Fibroblast of gingiva (primary cell): Measurements from ENCODE around the gene MOB3C.

Experiments
- DNase-seq: peaks from one replicate; pipeline ENCODE4 v3.0.0-alpha.2; 2011; ENCODE audit warnings: low read depth

The MOB3C gene

DNA sequence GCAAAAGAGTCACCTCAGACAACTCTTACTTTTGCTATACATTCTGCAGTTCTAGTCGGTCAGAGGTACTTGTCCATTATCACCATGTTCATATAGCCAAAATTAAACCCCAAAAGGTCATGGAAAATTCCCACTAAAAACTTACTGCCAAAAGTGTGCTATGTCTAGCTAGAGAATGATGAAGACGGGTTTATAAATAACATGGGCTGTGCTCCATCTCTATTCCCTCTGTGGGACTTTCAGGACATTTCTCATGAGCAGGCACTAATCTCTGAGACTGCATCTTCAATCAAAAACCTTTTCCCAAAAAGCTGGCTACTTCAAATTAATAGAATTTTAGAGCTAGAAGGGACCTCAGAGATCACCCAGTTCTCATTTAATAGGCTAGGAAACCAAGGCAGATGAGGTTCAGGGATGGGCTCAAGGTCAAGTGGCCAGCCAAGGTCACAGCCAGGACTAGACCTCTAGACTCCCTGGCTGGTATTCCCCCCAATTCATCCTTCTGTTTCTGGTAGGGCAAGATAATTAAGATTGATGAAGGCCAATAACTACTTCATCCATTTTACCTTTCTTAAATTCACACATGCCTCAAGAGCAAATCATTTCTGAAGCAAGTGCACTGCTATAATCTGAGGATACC, 21.0 kb upstream of the MOB3C start:
- DNase-seq: no peak

DNA sequence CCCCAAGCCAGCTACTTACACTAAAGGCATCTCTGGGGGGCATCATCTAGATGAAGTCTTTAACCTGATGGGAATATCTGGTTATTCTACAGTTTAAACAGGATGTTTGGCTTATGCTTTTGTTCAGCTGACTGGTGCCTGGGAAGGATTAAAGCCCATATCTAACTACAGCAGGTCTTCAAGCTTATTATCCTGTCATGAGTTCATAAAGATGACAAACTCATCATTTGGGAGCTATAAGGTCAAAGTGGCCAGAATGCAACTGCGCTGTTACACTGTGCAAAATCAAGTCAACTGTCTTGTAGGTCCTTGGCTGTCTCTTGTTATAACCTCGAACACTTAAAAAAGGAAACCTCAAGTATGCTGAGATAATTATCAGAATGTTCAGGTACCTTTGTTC, 18.6 kb upstream of the MOB3C start:
- DNase-seq: no peak

GRCh38 chr1:46630719-46631118, 14.1 kb upstream of the MOB3C start:
- DNase-seq: no peak

DNA sequence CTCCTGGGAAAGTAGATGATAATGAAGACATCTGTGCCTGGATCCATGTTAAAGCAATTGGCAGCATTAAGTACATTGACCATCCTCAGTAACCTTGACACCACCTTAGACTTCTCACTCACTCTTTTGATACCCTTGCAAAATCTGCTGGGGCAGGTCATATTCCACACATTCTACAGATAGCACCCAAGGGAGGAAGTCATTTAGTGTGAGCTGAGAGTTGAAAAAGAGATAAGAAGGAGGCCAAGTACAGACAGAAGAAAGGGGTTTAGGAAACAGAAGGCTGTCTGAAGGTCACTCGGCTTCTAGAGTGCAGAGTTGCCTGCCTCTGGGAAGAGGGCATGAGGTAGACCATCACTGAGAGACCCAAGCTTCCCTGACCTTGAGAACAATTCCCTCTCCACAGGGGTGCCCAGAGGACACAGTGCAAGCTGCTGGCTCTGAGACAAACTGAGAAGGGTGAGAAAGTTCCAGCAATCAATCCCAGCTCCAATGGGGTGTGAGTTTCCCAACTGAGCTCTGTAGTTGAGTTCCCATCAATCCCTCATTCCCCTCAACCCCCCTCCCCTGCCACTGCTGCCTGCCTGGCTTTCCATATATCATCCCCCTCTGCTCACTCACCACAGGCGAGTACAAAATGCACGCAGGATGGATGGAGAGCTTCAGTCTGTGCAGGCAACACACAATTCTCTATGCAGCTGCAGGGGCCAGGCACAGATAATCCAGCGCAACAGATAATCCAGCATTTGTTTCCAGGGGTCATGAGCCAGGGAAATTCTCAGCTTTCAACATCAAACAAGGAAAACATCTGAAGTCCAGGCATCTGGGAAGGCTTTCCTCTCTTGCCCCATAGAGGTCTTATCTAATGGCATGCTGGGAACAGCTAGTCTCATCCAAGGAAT, 7.4 kb upstream of the MOB3C start:
- DNase-seq: no peak

- DNase-seq: peak; percentile 85
Measured at GRCh38 chr1:46622344-46622743, 5.7 kb upstream of the MOB3C start.

- DNase-seq: no peak
Measured at GRCh38 chr1:46621930-46622329, 5.3 kb upstream of the MOB3C start.

DNA sequence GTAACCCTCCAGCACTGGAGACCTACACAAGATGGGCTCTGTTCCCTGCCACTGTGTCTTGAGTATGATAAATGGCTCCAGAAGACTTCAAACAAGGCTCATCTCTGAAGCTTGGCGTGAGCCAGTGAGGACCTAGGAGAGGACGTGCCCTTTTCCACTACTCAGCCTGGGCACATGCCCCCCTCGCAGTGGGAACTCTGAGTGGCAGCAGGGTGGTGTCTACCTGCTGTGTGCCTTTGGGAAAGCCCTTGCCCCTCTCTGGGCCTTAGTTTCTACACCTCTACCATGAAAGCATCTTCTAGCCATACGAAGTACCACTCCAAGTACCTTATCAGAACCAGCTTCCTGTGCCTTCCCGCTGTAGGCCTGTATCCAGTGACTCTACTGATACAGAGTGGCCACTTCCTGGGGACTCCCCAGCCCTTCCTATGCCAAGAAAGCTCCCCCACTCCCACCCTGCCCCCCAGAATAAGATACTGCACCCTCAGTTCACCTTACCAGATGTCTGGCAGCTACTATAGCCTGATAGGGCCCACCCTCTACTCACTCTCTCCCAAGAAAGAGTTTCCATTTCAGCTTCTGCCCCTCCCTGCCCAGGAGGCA, 3.1 kb upstream of the MOB3C start:
- DNase-seq: no peak

GRCh38 chr1:46618754-46619415, 2.3 kb upstream of the MOB3C start:
- DNase-seq: no peak

- no peak for DNase-seq
Measured at GRCh38 chr1:46617833-46618232, 1.2 kb upstream of the MOB3C start.

GRCh38 chr1:46617108-46617800, 643 bp upstream of the MOB3C start:
- no peak for DNase-seq

DNA sequence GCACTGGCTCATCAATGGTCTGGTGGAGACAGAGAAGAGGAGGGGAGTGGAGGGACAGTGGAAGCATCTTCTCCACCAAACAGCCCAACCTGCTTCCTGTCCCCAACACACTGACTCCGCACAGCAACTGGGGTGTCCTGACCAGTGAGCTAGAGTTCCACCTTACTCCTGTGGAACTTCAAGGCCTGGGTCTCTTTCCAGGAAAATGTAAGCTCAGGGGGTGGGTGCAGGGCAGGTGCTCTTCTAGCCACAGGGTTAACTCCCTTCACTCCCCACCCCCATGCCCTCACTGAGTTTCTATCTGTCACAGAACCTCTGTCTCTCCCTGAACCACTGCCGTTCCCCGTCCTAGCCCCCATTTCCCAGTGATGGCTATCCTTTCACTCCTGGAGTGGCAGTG, 876 bp downstream of the MOB3C start:
- DNase-seq: no peak

DNA sequence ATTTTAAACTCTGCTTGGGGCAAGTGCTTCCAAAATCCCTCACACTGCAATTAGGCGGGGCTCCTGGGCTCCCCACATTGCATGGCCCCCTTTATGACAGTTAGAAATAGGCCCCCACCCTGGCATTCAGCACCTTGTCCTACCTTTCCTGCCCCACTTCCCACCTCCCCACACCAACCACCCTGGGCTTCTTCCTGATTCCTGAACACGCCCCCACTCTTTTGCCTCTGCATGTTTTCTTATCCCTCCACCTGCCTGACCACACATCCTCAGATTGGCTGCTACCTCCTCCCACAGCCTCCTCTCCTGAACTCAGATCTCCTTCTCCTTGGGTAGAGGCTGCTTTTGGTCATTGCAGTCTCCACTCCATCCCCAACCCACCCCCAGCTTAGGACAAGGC, 1.5 kb downstream of the MOB3C start:
- no peak for DNase-seq

DNA sequence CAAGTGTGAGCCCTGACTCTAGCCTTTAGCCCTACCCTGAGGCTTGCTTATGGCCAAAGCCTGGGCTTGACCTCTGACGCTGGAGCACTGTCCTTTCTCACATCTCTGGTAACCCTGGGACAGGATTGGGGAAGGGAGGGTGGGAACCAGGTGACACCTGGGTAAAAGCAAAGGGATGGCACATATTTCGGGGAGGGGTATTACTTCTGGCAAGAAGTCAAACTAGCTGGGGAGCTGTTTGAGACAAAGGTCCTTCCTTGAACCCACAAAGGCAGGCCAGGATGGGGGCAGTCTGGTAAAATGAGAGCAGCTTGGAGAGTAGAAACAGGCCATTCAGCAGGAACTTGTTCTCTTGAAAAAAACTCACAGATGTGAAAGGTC, 2.0 kb downstream of the MOB3C start:
- no peak for DNase-seq

DNA sequence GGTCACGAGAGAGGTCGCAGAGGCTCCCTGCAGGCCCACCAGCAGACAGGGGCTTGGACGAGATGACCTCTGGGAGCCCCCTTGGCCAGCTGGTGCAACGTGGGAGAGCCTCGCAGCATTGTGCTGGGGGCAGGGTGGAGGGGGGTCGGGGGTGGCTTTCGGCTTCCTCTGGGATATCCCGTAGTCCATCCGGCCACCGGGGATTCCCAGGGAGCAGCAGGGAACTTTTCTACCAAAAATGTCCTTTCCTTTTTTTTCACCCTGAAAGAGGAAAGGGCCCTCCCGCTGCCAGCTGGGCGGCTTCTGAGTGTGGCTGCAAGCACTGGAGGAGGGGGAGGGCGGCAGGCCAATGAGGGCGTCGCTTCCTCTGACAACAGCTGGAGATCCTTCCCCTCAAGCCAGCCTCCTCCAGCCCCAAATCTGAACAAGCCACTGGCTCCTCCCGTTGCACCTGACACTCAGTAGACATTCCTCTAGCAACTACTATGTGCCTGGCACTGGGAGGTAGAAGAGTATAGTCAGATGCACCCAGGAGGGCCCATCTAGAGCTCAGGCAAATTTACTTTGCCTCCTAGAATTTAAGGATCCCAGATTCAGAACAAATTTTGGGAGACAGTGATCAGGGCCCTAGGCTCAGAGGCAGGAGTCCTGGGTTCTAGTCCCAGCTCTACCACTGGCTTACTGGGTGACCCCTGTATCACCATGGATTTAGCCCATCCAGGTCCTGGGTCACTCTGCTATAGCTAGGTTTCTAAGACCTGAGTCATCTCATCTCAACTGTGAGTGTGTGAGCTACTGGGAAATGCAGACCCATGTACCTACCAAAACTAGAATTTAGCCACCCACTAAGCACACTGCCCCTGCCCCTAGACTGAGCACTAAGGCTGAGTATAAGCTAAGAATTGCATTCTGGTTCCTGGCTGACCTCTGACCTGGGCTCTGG, 2.7 kb downstream of the MOB3C start:
- peak; percentile 83 for DNase-seq

DNA sequence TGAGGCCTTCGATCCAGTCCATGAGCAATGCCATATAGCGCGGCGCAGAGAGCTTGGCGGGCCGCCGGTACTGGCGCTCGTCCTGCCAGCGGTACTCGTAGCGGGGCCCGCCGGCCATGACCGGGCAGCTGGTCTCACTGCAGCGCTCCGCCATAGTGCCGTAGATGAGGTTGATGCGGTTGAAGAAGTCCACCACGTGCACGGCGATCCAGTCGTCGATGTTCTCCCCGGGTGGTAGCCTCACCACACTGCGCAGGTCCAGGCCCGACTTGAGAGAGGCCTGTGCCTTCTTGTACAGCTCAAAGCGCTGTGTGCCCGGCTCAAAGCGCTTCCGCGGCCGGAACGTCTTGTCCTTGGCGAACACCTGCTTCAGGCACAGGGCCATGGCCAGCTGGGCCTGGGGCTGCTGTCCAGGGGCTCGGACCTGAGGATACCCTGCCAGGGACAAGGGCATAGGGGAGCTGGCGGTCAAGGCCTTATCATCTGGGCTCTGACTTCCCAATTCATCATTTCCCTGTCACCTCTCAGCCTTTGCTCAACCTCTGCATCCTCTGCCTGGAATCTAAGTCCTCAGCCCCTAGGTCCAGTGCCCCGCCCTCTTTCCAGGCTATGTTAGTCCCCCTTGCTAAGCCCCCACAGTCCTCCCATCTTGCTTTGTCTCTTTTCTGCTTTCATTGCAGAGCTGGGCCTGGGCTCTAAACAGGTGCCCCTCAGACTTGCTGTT, 3.5 kb downstream of the MOB3C start:
- no peak for DNase-seq

- DNase-seq: no peak
Measured at GRCh38 chr1:46611691-46612221, 4.9 kb downstream of the MOB3C start.

GRCh38 chr1:46607345-46608130, 9.1 kb downstream of the MOB3C start:
- no peak for DNase-seq

DNA sequence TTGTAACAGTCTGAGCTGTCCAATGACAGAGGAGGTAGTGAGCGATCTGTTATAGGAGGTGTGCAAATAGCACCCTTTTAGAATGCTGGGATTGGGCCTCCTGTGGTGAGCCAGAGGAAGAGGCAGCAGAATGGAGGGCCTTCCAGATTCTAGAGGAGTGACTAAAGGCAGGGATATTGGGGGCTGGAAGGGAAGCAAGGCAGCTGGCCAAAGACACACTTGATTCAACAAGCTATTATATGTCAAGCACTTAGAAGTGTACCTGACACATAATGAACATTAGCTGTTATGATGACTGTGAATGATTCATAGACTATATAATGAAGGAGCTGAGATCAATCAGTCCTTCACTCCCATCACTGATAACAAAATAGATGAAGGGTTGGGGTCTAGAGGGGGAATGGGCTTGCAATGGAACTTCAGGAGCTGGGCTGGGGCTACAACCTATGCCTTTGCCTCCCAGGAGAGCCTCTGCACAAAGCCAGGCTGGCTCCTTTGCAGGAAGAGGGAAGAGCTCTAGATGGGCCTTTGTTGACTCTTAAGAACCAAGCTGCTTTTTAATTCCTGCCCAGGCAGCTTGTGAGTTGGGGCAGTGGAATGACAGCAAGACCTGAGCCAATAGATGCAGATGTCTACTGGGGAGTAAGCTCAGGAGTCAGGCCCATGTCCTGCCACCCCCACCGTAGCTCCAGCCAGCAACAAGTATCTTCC, 10.2 kb downstream of the MOB3C start:
- DNase-seq: no peak

DNA sequence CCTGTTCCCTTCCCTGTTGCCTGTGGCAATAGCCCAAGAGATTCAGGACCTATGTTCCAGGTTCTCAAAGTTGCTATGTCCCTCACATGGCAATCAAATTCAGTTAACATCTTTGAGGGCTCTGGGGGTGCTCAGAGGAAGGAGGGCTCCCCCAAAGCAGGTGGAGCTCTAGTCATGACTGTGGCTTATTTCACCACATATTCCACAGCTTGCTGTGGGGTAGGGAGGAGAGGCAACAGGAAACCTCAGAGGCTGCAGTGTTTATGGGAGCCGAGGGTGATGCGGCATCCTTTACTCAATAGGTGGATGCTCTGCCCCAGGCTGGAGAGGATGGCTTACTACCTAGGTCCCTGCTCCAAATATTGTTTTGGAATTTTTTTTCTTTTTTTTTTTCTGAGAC, 11.4 kb downstream of the MOB3C start:
- DNase-seq: no peak
